ENCODE measurements around the gene SLFN5. TPM values are rescaled to one million over a fixed set of nuclear protein-coding genes. Genes with fewer than 3 reads are reported as not detected.
"Not testable (repeated sequence)": the region's sequence is repeated elsewhere in the genome, so short reads cannot be mapped to it uniquely, and the experiment has no call there.

Gene SLFN5
- total RNA-seq, 1 experiment from 2014 or later: 68.5 TPM

DNA sequence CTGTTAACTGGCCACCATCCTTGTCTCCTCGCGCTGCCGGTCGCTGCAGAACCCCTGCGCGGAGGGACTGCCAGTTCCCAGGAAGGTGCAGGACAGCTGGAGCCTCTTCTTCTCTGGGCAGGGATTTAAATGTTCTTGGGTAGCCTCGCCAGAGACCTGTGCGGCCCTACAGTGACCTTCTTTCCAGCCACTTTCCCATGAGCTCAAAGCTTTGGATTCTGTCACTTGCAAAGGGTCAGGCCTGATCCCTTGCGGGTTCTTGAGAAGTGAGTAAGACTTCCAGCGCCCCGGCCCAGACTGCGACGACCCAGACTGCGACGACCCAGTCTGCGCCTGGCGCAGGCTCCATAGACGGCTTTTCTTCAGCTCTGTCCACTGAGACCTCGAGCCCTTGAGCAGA lies 1.4 kb upstream of the SLFN5 start:
- no peak for DNase-seq (ENCODE audit: extremely low read depth, low read depth)

DNA sequence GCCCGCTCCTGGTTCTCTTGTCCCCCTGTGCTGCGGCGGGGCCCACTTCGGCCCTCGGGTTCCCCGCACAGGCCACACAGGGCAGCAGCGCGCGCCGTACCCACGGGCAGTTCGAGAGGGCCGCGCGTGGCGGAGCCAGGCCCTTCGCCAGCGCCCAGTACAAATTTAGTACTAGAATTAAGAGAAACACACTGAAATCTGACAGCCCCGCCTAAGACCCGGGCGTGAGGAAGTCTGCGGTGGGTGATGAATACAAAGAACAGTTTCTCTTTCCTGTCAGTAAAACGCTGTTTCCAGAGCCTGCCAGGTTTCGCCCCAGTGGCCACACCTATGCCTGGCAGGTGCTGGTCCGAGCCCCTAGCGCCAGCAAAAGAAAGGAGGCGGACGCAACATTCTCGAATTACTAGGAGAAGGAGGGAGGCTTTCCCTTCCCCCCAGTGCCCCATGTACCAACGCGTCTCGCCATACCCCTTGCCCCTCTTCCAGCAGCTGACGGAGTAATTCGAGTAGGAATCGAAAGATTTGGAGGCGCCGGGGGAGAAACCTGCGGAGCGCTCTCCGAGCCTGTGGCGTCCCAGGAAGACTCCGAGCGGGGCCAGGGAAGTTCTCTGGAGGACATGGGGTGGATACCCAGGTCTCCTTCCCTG lies 591 bp upstream of the SLFN5 start:
- peak; percentile 42 for DNase-seq (ENCODE audit: extremely low read depth, low read depth)

DNA sequence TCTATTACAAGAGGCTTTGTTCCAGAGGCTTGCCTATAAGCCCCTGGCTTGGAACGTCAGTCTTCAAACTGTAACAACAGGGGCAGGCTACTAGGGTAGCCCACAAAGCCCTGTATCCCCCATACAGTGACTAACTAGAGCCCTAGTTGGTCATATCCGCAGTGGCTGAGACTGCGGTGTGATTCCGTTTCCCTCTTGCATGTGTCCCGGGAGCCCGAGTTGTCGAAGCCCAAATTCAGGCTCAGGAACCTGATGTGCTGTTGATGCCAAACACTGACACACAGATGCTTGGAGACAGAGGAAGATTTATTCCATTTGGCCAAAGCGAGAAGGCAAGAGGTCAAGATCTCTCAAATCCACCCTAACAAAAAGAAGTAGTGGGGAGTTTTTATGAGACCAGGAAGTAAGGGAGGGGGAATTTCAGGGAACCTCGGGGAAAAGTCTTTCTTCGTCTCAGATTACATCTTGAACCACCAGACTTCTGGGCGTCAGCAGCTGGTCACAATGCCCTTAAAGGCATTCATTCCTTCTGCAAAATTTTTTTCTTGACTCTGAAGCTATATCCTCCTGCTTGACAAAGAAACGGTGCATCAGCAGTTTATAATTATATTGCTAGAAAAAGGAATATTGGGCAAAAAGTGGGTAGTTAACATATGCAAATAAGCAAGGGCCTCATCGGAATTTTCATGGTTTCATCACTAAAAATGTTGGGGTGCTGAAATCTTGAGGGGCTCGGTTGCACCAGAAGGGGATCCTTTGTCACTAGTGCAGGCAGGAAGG lies 879 bp downstream of the SLFN5 start:
- peak; percentile 39 for DNase-seq (ENCODE audit: extremely low read depth, low read depth)

DNA sequence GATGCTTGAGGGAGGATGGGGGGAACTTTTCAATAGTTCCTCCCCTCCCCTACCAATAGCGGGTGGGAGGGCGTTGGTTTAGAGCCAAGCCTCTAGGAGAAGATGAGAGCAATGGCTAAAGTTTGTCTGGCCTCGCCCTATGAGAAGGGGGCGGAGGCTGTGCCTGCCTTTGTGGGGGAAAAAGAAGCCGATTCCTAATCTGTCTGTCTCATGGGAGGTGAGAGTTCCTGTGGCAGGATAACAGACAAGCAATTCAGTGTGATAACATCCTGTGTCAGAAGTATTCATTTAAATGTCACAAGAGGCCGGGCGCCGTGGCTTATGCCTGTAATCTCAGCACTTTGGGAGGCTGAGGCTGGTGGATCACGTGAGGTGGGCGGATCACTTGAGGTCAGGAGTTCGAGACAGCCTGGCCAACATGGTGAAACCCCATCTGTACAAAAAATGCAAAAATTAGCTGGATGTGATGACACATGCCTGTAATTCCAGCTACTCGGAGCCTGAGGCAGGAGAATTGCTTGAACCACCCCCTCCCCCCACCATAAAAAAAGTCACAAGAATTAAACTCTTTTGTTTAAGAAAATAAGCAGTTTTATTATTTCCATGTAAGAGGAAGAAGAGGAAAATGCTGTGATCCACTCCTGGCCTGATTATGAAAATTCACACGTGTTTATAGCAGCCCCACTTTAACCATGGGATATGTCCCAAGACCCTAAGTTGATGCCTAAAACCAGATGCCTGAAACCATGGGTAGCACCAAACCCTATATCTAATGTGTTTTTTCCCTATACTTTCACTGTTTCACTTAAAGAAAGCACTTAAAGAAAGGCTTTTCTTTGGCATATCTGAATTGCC lies 1.7 kb downstream of the SLFN5 start:
- peak; percentile 97 for DNase-seq (ENCODE audit: extremely low read depth, low read depth)

DNA sequence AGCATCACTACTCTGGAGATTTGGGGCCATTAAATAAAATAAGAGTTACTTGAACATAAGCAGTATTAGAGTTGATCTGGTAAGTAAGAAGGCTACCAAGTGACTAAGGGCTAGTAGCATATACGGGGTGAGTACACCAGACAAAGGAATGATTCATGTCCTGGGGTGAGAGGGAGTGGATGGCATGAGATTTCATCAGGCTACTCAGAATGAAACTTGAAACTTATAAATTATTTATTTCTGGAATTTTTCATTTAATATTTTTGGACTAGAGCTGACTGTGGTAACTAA lies 2.3 kb downstream of the SLFN5 start:
- DNase-seq (ENCODE audit: extremely low read depth, low read depth): peak; percentile 93

DNA sequence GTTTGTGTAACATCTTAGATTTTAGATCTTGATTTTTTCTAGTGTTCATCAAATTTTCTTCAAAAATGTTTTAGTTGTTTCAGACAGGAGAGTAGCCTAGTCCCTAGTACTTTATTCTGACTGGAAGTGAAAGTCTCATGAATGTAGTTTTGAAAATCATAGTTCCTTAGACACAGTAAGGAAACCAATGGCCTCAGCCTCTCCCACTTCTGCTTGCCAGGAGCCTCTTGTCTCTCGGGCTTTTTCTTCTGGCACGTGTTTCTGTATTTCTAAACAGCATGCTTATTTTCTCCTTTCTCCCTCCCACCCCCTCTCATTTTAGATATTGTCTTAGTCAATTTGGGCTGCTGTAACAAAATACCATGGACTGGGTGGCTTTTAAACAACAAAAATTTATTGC lies 9.8 kb downstream of the SLFN5 start:
- DNase-seq (ENCODE audit: extremely low read depth, low read depth): no peak

DNA sequence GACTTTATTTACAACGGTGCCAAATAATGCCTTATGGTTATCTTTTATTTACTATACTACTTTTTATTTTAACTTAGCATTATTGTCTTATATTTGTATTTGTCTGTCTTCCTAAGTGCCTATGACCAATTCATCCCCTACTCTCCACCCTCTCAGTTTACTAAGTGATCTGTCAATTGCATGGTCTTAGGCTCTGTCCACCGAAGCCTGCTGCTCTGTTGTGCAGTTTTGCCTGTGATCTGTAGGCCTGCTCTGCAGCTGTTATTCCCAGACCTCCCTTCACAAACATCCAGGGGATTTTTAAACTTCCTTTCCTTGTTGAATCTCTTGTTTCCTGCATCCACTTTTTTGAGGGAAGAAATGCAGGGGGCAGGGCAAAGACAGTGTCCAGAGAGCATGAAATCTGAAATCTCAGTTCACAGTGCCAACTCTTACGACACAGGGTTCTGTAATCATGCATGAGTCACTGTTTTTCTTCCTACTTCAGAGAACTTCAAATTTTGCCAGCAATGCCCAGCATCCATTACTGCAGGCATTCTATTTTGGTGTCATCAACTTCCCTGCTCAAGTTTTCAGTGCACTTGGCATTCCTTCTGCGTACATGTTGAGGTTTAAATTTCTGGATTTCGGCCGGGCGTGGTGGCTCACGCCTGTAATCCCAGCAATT lies 11.4 kb downstream of the SLFN5 start:
- peak; percentile 94 for DNase-seq (ENCODE audit: extremely low read depth, low read depth)

DNA sequence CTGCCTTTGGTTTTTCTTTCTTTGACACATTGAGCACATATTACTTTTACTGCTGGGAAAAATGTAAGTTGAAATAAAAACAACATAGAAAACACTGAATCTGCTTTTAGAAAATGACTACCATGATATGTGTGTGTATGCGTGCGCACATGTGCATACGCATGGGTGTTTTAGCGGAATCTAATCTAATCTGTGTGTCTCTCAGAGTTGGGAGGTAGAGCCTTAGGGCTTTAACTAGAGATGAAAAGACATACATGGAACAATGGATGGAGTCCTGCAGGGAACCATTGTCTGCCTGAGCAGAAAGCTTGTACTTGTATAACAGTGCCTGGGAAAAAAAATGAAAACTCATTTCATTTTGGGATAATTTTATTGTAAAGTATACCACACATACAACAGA lies 12.4 kb downstream of the SLFN5 start:
- no peak for DNase-seq (ENCODE audit: extremely low read depth, low read depth)

DNA sequence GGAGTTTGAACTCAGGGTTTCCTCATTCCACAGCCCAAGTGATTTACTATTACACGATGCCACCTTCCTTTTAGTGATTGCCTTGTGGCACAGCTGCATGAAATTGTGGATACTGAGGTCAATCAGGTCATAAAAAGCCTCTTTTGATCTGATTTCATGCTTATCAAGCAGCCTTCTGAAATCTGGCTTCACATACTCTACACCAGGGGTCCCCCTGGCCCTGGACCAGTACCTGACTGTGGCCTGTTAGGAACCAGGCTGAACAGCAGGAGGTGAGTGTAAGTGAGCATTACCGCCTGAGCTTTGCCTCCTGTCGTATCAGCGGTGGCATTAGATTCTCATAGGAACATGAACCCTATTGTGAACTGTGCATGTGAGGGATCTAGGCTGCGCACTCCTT lies 13.8 kb downstream of the SLFN5 start:
- peak; percentile 50 for DNase-seq (ENCODE audit: extremely low read depth, low read depth)

DNA sequence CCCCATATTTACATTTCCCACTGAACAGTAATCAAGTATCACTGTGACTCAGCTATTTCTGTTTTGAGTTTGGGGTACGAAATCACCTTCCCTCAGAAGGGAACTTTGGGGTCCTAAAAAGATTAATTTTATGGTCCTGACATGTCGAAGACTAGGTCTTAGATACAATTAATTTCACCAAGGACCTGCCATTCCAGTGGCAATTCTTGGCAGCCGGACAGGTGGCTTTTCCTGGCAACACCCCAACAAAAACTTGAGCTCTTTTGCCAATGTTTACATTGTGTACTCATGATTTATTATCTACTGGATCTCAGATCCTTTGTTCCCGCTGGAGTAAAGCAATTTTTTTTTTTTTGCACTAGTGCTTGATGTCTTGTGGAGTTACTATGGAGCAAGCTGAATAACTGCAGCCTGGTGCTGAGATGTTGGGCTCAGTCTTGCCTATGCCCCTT lies 14.4 kb downstream of the SLFN5 start:
- peak; percentile 82 for DNase-seq (ENCODE audit: extremely low read depth, low read depth)

DNA sequence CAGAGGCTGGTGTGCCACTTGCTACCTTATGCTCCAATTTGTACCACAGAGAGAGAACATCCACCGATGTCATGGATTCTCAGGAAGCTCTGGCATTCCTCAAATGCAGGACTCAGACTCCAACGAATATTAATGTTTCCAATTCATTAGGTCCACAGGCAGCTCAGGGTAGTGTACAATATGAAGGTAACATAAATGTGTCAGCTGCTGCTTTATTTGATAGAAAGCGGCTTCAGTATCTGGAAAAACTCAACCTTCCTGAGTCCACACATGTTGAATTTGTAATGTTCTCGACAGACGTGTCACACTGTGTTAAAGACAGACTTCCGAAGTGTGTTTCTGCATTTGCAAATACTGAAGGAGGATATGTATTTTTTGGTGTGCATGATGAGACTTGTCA lies 16.1 kb downstream of the SLFN5 start:
- no peak for DNase-seq (ENCODE audit: extremely low read depth, low read depth)

DNA sequence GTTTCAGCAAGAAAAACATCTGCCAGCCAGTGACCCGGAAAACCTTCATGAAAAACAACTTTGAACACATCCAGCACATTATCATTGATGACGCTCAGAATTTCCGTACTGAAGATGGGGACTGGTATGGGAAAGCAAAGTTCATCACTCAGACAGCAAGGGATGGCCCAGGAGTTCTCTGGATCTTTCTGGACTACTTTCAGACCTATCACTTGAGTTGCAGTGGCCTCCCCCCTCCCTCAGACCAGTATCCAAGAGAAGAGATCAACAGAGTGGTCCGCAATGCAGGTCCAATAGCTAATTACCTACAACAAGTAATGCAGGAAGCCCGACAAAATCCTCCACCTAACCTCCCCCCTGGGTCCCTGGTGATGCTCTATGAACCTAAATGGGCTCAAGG lies 22.2 kb downstream of the SLFN5 start:
- no peak for DNase-seq (ENCODE audit: extremely low read depth, low read depth)

DNA sequence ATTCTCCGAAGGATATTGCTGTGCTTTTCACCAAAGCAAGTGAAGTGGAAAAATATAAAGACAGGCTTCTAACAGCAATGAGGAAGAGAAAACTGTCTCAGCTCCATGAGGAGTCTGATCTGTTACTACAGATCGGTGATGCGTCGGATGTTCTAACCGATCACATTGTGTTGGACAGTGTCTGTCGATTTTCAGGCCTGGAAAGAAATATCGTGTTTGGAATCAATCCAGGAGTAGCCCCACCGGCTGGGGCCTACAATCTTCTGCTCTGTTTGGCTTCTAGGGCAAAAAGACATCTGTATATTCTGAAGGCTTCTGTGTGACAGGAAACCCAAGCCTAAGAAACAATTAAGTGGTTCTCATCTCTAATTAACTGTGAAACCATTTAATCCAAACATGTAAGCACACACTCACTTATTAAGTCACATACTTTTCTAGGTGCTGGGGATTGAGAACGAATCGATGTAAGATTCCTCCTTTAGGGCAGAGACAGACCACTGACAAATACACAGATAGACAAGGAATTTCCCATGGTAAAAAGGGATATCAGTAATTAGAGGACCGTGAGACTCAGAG lies 22.8 kb downstream of the SLFN5 start:
- DNase-seq (ENCODE audit: extremely low read depth, low read depth): no peak

DNA sequence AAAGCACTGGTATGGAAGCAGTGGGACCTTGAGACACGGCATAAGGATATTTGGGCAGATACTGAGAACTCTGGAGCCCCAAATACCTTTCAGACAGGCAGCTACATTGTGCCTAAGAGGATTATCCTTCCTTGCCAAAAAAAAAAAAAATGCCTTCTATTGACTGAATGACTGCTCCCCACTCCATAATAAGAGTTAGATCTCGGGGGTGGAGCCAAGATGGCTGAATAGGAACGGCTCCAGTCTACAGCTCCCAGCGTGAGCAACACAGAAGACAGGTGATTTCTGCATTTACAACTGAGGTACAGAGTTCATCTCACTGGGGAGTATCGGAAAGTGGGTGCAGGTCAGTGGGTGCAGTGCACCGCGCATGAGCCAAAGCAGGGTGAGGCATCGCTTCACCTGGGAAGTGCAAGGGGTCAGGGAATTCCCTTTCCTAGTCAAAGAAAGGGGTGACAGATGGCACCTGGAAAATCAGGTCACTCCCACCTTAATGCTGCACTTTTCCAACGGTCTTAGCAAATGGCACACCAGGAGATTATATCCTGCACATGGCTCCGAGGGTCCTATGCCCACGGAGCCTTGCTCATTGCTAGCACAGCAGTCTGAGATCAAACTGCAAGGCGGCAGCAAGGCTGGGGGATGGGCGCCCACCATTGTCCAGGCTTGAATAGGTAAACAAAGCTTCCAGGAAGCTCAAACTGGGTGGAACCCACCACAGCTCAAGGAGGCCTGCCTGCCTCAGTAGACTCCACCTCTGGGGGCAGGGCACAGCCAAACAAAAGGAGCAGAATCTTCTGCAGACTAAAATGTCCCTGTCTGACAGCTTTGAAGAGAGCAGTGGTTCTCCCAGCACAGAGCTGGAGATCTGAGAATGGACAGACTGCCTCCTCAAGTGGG lies 31.5 kb downstream of the SLFN5 start:
- not testable (repeated sequence) for DNase-seq (ENCODE audit: extremely low read depth, low read depth)

DNA sequence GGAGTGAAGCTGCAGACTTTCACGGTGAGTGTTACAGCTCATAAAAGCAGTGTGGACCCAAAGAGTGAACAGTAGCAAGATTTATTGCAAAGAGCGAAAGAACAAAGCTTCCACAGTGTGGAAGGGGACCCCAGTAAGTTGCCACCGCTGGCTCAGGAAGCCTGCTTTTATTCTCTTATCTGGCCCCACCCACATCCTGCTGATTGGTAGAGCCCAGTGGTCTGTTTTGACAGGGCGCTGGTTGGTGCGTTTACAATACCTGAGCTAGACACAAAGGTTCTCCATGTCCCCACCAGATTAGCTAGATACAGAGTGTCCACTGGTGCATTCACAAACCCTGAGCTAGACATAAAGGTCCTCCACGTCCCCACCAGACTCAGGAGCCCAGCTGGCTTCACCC lies 35.6 kb downstream of the SLFN5 start:
- not testable (repeated sequence) for DNase-seq (ENCODE audit: extremely low read depth, low read depth)

DNA sequence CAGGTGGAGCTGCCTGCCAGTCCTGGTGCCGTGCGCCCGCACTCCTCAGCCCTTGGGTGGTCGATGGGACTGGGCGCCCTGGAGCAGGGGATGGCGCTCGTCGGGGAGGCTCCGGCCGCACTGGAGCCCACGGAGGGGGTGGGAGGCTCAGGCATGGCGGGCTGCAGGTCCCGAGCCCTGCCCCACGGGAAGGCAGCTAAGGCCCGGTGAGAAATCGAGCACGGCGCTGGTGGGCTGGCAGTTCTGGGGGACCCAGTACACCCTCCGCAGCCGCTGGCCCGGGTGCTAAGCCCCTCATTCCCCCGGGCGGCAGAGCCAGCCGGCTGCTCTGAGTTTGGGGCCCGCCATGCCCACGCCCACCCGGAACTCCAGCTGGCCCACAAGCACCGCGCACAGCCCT lies 36.0 kb downstream of the SLFN5 start:
- DNase-seq (ENCODE audit: extremely low read depth, low read depth): not testable (repeated sequence)

DNA sequence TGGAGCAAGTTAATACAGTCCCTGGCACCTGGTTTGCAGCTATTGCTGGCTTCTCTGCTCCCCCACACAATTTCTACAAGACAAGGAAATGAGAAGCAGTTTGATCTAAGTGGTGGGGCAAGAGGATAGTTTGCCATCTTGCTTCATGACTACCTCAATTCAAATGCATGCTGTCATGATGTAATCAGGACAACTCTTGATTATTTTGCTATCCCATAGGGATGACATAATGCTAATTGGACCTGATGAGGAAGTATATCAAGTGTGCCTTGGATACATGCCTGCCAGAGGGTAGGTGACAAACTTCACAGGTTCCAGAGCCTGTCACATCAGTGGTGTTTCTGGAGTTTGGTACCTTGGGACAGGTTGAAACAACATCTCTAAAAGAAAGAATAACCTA lies 40.9 kb downstream of the SLFN5 start:
- no peak for DNase-seq (ENCODE audit: extremely low read depth, low read depth)

DNA sequence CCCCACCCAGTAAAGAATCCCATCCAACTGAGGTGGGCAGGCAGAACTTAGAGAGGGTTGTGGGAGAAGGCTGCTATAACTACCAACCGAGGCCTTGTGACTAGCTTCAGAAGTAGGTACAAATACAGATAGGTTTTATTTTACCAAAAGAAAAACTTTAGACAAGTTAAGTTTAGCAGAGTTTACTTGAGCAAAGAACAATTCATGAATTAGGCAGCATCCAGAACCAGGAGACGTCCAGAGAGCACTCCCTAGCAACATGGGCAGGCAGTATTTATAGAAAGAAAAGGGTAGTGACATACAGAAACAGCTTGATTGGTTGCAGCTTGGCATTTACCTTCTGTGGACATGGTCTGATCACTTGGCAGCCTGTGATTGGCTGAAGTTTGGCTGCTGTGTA lies 42.1 kb downstream of the SLFN5 start:
- DNase-seq (ENCODE audit: extremely low read depth, low read depth): no peak

DNA sequence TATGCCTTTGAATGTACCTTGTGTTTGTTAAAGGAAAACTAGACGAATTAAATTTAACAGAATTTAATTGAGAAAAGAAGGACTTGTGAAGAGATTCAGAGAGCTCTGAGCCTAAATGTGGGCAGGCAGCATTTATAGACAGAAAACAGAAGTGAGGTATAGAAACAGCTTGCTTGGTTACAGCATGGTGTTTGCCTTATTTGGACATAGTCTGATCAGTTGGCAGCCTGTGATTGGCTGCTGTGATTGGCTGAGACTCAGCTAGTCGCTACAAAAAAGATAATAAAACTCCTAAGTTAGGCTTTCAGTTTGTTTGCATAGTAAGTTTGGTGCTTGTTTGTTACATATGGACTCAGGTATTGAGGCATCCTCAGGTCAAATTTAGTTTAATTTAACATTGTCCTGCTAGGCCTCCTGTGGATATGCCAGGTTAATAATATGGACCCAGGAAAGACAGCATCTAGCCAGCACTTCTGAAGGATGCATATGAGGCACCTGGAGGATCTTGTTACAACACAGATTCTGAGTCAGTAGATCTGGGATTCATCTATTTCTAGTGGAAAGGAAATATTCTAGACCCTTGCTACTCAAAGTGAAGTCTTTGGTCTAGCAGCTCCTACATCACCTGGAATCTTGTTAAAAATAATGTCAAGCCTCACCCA lies 43.4 kb downstream of the SLFN5 start:
- DNase-seq (ENCODE audit: extremely low read depth, low read depth): no peak

All from NCI-H460 (cell line).